ENCODE measurements around the gene CELA2B. TPM values are rescaled to one million over a fixed set of nuclear protein-coding genes. Genes with fewer than 3 reads are reported as not detected.
"Not testable (repeated sequence)": the region's sequence is repeated elsewhere in the genome, so short reads cannot be mapped to it uniquely, and the experiment has no call there.

Gene CELA2B
- total and polyA plus RNA-seq, 2 experiments from 2014 or later = 0.26 TPM; not detected in 1

DNA sequence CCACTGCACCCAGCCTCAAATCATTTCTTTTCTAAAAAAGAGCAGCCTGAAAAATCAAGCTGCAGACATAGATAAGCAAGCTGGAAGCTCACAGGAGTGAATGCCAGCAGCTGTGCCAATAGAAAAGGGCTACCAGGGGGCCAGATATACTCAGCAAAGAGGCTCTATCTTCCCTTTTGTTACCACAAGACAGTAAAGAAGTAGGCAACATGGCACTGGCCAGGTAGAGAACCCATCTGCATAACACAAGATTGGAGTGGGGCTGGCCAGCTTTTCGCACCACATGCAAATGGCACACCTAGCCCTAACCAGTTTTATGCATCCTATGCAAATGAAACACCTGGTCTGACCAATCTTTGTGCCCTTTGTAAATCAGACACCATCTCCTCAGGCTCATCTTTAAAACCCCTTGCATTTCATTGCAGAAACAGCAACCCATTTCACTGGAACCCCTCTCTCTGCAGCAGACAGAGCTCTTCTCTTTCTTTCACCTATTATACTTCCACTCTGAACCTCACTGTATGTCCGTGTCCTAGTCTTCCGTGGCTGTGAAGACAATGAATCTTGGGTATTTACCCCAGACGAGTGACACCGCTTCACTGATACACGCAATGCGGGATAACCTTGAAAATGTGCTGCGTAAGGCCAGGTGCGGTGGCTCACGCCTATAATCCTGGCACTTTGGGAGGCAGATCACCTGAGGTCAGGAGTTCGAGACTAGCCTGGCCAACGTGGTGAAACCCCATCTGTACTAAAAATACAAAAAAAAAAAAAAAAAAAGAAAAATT lies 33.0 kb downstream of the CELA2B start:
- Histone ChIP-seq H3K27ac (peak overlapping the region; percentile 78), H3K9me3 (ENCODE audit: low read depth) (no peaks in the 10 kb centered on the region), H3K27me3 (no peaks in the 10 kb centered on the region), H3K4me1 (ENCODE audit: low read depth) (peaks cover 38% of the 10 kb centered on the region), H3K36me3 (peaks cover 5% of the 10 kb centered on the region), H3K4me3 (no peak overlapping the region)
- TF ChIP-seq, protein P1, sequence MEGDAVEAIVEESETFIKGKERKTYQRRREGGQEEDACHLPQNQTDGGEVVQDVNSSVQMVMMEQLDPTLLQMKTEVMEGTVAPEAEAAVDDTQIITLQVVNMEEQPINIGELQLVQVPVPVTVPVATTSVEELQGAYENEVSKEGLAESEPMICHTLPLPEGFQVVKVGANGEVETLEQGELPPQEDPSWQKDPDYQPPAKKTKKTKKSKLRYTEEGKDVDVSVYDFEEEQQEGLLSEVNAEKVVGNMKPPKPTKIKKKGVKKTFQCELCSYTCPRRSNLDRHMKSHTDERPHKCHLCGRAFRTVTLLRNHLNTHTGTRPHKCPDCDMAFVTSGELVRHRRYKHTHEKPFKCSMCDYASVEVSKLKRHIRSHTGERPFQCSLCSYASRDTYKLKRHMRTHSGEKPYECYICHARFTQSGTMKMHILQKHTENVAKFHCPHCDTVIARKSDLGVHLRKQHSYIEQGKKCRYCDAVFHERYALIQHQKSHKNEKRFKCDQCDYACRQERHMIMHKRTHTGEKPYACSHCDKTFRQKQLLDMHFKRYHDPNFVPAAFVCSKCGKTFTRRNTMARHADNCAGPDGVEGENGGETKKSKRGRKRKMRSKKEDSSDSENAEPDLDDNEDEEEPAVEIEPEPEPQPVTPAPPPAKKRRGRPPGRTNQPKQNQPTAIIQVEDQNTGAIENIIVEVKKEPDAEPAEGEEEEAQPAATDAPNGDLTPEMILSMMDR (IDR thresholded peaks at IDR 0.05; ENCODE audit: low read depth, low read length) = no peak
- DNase-seq (ENCODE audit: low read depth in 1 of 2, low spot score in 1 of 2) = no peak

DNA sequence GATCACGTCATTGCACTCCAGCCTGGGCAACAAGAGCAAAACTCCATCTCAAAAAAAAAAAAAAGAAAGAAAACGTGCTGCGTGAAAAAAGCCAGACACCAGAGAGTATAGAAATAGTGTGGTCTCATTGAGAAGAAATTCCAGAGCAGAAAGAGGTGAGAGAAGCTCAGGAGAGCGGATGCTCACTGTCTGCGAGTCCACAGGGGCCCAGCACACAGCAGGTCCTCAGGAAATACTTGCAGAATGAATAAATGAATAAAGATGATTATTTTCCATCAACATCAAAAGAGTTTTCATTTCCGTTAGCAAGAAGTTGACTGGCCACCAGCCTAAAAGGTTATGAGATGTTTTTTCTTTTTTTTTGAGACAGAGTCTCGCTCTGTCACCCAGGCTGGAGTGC lies 33.7 kb downstream of the CELA2B start:
- Histone ChIP-seq H3K9me3 (ENCODE audit: low read depth) (no peaks in the 10 kb centered on the region), H3K4me3 (no peak overlapping the region), H3K27me3 (no peaks in the 10 kb centered on the region), H3K36me3 (peaks cover 3% of the 10 kb centered on the region), H3K27ac (peak overlapping the region; percentile 1), H3K4me1 (ENCODE audit: low read depth) (peaks cover 38% of the 10 kb centered on the region)
- TF ChIP-seq, protein P1 (IDR thresholded peaks at IDR 0.05; ENCODE audit: low read depth, low read length) = no peak
- DNase-seq (ENCODE audit: low read depth in 1 of 2, low spot score in 1 of 2) = no peak

DNA sequence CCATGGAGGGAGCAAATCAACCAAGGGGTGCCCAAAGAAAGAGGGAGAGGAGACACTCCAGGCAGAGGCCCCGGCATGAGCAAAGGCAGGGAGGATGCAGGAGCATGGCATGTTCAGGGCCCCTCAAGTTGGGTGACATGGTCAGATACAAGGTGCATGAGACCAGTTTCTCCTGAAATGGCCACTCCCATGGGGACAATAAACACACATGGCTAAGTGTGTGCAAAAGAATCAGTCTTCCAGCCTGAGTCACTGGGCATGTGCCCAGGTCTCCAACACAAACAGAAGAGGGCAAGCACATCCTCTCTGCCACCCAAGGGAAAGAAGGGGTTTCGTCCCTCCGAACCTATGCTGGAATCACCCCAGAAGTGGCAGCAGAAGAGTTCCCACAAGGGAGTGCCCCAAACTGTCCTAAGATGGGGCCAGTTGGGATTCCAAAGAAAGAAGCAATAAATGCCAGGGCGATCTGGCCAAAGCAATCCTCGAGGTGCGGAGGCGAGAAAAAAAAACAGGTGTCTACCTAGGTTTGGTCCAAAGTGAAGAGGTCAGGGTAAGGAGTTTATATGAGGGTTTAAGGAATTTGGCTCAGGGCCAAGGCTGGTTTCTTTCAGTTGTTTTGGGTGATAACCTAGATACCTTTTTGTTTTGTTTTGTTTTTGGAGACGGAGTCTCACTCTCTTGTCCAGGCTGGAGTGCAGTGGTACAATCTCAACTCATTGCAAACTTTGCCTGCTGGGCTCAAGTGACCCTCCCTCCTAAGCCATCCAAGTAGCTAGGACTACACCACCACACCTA lies 34.9 kb downstream of the CELA2B start:
- no peak for DNase-seq (ENCODE audit: low read depth in 1 of 2, low spot score in 1 of 2)
- Histone ChIP-seq H3K36me3 (peaks cover under 1% of the 10 kb centered on the region), H3K4me3 (no peak overlapping the region), H3K4me1 (ENCODE audit: low read depth) (peaks cover 31% of the 10 kb centered on the region), H3K27me3 (no peaks in the 10 kb centered on the region), H3K27ac (no peak overlapping the region), H3K9me3 (ENCODE audit: low read depth) (no peaks in the 10 kb centered on the region)
- TF ChIP-seq, protein P1 (IDR thresholded peaks at IDR 0.05; ENCODE audit: low read depth, low read length) = no peak

DNA sequence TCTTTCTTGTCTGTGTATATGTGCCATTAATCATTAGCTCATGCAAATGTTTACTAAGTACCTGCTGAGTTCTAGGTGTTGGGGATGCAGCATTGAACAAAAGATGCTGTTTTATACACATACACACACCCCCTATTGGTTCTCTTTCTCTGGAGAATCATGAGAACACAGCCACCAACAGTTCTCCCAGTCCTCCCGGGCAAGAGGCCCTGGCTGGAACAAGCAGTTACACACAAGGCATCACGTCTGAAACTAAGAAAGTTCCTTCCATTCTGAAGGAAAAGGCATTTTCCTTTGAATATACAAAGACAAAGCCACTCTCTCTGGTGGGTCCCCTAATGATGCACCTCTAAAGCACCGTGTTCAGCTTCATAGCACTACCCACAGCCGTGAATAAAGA lies 37.3 kb downstream of the CELA2B start:
- H3K9me3 ChIP-seq (ENCODE audit: low read depth) = no peaks in the 10 kb centered on the region
- no peak for DNase-seq (ENCODE audit: low read depth in 1 of 2, low spot score in 1 of 2)
- H3K27ac ChIP-seq = no peak overlapping the region
- H3K27me3 ChIP-seq = no peaks in the 10 kb centered on the region
- TF ChIP-seq, protein P1 (IDR thresholded peaks at IDR 0.05; ENCODE audit: low read depth, low read length) = no peak
- peaks cover 6% of the 10 kb centered on the region for H3K36me3 ChIP-seq
- no peak overlapping the region for H3K4me3 ChIP-seq
- H3K4me1 ChIP-seq (ENCODE audit: low read depth) = peaks cover 13% of the 10 kb centered on the region

DNA sequence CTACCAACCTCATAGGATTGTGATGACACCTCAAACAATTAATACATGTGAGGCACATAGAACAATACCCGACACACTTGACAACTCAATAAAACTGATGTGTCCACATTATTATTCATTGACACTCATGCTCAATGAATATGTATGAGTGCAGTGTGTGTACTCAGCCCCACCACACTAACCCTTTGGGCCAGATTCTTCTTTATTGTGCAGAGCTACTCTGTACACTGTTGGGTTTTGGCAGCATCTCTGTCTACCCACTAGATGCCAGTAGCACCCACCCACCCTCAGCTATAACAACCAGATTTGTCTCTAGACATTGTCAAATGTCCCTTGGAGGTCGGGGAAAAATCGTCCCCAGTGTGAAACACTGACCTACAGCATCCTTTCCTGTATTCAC lies 38.0 kb downstream of the CELA2B start:
- TF ChIP-seq, protein P1 (IDR thresholded peaks at IDR 0.05; ENCODE audit: low read depth, low read length) = no peak
- no peak overlapping the region for H3K4me3 ChIP-seq
- H3K27me3 ChIP-seq = no peaks in the 10 kb centered on the region
- H3K36me3 ChIP-seq = peaks cover 6% of the 10 kb centered on the region
- no peak overlapping the region for H3K27ac ChIP-seq
- H3K4me1 ChIP-seq (ENCODE audit: low read depth) = peaks cover 8% of the 10 kb centered on the region
- DNase-seq (ENCODE audit: low read depth in 1 of 2, low spot score in 1 of 2) = no peak
- no peaks in the 10 kb centered on the region for H3K9me3 ChIP-seq (ENCODE audit: low read depth)

DNA sequence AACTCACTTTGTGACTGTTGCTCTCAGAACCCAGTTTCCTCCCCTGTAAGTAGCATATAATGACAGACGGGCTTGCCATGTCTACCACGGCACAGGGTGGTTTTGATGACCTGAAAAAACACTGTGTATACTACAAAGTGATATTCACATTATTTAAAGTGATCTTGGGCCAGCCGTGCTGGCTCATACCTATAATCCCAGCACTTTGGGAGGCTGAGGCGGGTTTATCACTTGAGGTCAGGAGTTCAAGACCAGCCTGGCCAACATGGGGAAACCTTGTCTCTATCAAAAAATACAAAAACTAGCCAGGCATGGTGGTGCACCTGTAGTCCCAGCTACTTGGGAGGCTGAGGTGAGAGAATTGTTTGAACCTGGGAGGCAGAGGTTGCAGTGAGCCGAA lies 38.7 kb downstream of the CELA2B start:
- DNase-seq (ENCODE audit: low read depth in 1 of 2, low spot score in 1 of 2); H3K36me3 ChIP-seq; H3K4me1 ChIP-seq (ENCODE audit: low read depth); H3K9me3 ChIP-seq (ENCODE audit: low read depth); H3K27ac ChIP-seq; H3K27me3 ChIP-seq; H3K4me3 ChIP-seq: not testable (repeated sequence)

Measured in cardiac muscle cell (in vitro differentiated cells and primary cell).